ENCODE measurements around the gene NMRAL1. TPM values are rescaled to one million over a fixed set of nuclear protein-coding genes. Genes with fewer than 3 reads are reported as not detected.

NMRAL1 gene
- total RNA-seq, 2 donors from 2014 or later = 56.9 to 75.2 TPM

GRCh38 chr16:4506450-4506849, 32.0 kb upstream of the NMRAL1 start:
- 35 to 38% methylated on average over 3 of the region's 3 CpGs for WGBS, 2 experiments (ENCODE audit: insufficient coverage in 1 of 2, insufficient read length in 1 of 2)
- H3K4me1 Mint-ChIP-seq = peaks cover 10% of the 10 kb centered on the region
- peaks cover 1% of the 10 kb centered on the region for H3K4me1 ChIP-seq (ENCODE audit: control insufficient read depth, insufficient read depth, low read length)
- no peaks in the 10 kb centered on the region for H3K27me3 ChIP-seq (ENCODE audit: control insufficient read depth, insufficient read depth, low read length, poor library complexity, severe bottlenecking)
- H3K27ac Mint-ChIP-seq = peak overlapping the region; percentile 86
- no peak overlapping the region for H3K27ac ChIP-seq (ENCODE audit: low read depth, low read length)
- peak; percentile 90 for TF ChIP-seq CTCF (conservative IDR thresholded peaks at IDR 0.05)
- no peaks in the 10 kb centered on the region for H3K27me3 Mint-ChIP-seq (ENCODE audit: insufficient read depth)
- H3K36me3 Mint-ChIP-seq (ENCODE audit: low read depth) = peaks cover 15% of the 10 kb centered on the region
- peaks cover 46% of the 10 kb centered on the region for H3K36me3 ChIP-seq (ENCODE audit: control insufficient read depth, insufficient read depth, low read length)
- H3K9me3 Mint-ChIP-seq = no peaks in the 10 kb centered on the region
- H3K9ac ChIP-seq (ENCODE audit: extremely low read depth, low read length, poor library complexity, severe bottlenecking) = no peak overlapping the region
- H3K9me3 ChIP-seq (ENCODE audit: control insufficient read depth, low read length) = no peaks in the 10 kb centered on the region
- DNase-seq = peak; percentile 83
- no peak overlapping the region for H3K4me3 Mint-ChIP-seq
- no peak overlapping the region for H3K4me3 ChIP-seq (ENCODE audit: low read length)

GRCh38 chr16:4505356-4506147, 31.1 kb upstream of the NMRAL1 start:
- Histone ChIP-seq H3K4me3 (ENCODE audit: low read length) (no peak overlapping the region), H3K9me3 (ENCODE audit: control insufficient read depth, low read length) (no peaks in the 10 kb centered on the region), H3K9ac (ENCODE audit: extremely low read depth, low read length, poor library complexity, severe bottlenecking) (no peak overlapping the region), H3K27ac (ENCODE audit: low read depth, low read length) (no peak overlapping the region), H3K4me1 (ENCODE audit: control insufficient read depth, insufficient read depth, low read length) (peaks cover 10% of the 10 kb centered on the region), H3K27me3 (ENCODE audit: control insufficient read depth, insufficient read depth, low read length, poor library complexity, severe bottlenecking) (no peaks in the 10 kb centered on the region), H3K36me3 (ENCODE audit: control insufficient read depth, insufficient read depth, low read length) (peaks cover 38% of the 10 kb centered on the region)
- WGBS, 2 experiments (ENCODE audit: insufficient coverage in 1 of 2, insufficient read length in 1 of 2) = 89 to 91% methylated on average over 7 to 13 of the region's 13 CpGs
- Mint-ChIP-seq H3K9me3 (no peaks in the 10 kb centered on the region), H3K27me3 (ENCODE audit: insufficient read depth) (no peaks in the 10 kb centered on the region), H3K27ac (no peak overlapping the region), H3K36me3 (ENCODE audit: low read depth) (peaks cover 7% of the 10 kb centered on the region), H3K4me3 (no peak overlapping the region), H3K4me1 (peaks cover 19% of the 10 kb centered on the region)
- TF ChIP-seq CTCF (conservative IDR thresholded peaks at IDR 0.05) = no peak
- no peak for DNase-seq

- Mint-ChIP-seq H3K4me1 (peaks cover 43% of the 10 kb centered on the region), H3K27ac (peak overlapping the region; percentile 38), H3K9me3 (no peaks in the 10 kb centered on the region), H3K27me3 (ENCODE audit: insufficient read depth) (no peaks in the 10 kb centered on the region), H3K4me3 (no peak overlapping the region), H3K36me3 (ENCODE audit: low read depth) (no peaks in the 10 kb centered on the region)
- Histone ChIP-seq H3K9me3 (ENCODE audit: control insufficient read depth, low read length) (no peaks in the 10 kb centered on the region), H3K27me3 (ENCODE audit: control insufficient read depth, insufficient read depth, low read length, poor library complexity, severe bottlenecking) (no peaks in the 10 kb centered on the region), H3K4me3 (ENCODE audit: low read length) (no peak overlapping the region), H3K9ac (ENCODE audit: extremely low read depth, low read length, poor library complexity, severe bottlenecking) (no peak overlapping the region), H3K27ac (ENCODE audit: low read depth, low read length) (no peak overlapping the region), H3K4me1 (ENCODE audit: control insufficient read depth, insufficient read depth, low read length) (peaks cover 19% of the 10 kb centered on the region), H3K36me3 (ENCODE audit: control insufficient read depth, insufficient read depth, low read length) (peaks cover 7% of the 10 kb centered on the region)
- no peak for DNase-seq
- TF ChIP-seq CTCF (conservative IDR thresholded peaks at IDR 0.05) = no peak
- WGBS, 2 experiments (ENCODE audit: insufficient coverage in 1 of 2, insufficient read length in 1 of 2) = 70 to 89% methylated on average over 3 to 5 of the region's 5 CpGs
These were observed 26.6 kb upstream of the NMRAL1 start for GRCh38 chr16:4501071-4501478.

Measured in endodermal cell (in vitro differentiated cells).